GM18508 (cell line): ENCODE measurements around the gene NAA15.
"Not testable (repeated sequence)": the region's sequence is repeated elsewhere in the genome, so short reads cannot be mapped to it uniquely, and the experiment has no call there.

Source experiments
- ATAC-seq: cut with Tn5 transposase; IDR thresholded peaks from one replicate; pipeline ENCODE4 v1.9.1; 2021; ENCODE audit warnings: moderate number of reproducible peaks; ENCODE audit not compliant: insufficient read depth, unreplicated experiment

Gene NAA15

DNA sequence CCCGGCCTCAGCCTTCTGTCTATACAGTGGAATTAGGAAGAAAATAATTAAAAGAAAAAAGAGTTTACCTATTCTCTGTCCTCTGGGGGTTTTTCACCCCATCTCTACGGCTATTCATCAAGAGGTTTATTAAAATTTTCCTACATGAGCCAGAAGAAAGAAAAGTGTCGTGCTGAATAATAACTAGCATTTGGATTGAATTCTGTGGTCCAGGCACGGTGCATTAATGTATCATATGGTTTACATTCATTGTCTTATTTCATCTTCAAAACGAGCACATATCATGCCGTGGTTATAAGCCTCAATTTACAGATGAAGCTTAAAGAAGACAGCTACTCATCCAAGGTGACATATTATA lies 5.4 kb upstream of the NAA15 start:
- no peak for ATAC-seq

- ATAC-seq: no peak
Measured at GRCh38 chr4:139297001-139297410, 4.3 kb upstream of the NAA15 start.

DNA sequence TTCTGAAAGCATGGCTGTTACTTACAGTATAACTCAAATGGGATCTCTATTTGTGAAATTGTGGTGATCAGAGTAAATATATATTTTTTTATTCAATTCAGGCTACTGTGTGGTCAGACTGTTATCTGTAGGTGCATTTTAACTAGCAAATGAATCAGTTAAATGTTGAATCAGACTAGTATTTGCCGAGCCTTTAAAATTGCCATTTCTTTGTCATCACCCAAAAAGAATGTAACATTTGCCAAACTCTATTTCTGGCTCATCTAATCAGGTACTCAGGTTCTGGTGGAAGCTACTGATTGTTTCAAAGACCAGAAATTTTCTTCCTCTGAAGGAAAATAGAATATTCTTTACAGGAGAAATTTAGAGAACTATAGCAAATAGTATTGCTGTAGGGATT lies 1.8 kb upstream of the NAA15 start:
- no peak for ATAC-seq

- peak; percentile 7 for ATAC-seq
Measured at GRCh38 chr4:139300431-139301112, 733 bp upstream of the NAA15 start.

DNA sequence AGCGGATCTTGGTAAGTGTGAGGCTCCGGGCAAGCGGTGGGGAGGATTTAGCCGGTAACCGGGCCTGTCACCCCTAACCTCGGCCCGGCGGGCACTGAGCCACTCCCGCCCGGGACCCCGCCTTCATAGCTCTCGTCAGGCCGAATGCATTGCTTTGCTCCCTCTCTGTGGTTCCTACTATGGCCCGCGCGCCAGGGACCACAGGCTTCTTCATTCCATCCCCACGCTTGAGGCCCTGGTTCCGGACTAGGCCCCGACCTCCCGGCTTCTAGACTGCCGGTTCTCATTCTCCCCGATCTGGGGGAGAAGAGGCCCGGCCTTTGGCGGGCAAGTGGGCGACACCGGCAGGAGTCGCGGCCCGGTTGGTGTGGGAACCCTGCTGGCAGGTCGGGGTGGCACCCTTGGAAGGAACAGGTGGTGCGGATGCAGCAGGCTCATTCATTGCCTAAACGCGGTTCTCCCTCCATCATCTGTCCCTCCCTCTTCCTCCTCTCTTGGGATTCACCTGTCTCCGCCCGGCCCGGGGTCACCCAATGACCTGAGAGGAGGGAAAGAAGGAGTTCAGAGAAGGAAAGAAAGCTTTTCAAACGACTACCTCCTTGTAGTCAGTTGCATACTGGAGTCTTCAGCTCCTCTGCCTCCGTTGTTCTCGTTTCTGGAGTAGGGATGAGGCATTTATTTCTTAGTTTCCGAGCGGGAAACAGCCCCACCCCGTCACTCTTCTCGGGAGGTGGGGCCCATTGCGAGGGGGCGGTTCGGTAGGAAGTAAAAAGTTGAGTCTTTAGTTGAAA lies 711 bp downstream of the NAA15 start, which contains the start of gene NDUFC1:
TSS of gene NDUFC1 (minus strand) at position 657 of the 791 bp plus-strand sequence. CDS start 6,679 bp downstream, outside the sequence.
- ATAC-seq: peak; percentile 24

DNA sequence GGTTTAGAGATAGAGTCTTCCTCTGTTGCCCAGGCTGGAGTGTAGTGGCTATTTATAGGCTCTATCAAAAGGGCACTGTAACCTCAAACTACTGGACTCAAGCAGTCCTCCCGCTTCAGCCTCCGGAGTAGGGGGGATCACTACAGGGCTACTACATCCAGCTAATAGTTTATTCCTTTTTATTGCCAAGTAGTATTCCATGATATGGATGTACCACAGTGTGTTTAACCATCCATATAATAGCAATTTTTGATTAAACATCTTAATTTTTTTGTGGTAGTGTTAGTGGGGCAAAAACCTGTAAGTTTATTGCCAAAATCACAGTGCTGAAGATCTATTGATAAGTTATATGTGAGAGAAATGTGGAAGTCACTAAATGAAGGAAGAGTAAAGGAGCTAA lies 3.6 kb downstream of the NAA15 start:
- no peak for ATAC-seq

GRCh38 chr4:139311909-139312308 lies 10.6 kb downstream of the NAA15 start:
- ATAC-seq: no peak

- ATAC-seq: no peak
Measured at GRCh38 chr4:139312552-139313332, 11.4 kb downstream of the NAA15 start.

DNA sequence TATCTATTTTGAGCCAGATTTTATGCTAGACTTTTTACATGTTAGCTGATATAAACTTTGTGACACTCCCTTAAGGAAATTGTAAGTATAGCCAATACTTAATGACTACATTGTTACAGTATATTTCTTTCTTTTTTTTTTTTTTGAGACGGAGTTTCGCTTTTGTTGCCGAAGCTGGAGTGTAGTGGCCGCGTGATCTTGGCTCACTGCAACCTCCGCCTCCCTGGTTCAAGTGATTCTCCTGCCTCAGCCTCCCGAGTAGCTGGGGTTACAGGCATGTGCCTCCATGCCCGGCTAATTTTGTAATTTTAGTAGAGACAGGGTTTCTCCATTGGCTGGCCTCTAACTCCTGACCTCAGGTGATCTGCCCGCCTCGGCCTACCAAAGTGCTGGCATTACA lies 12.1 kb downstream of the NAA15 start:
- not testable (repeated sequence) for ATAC-seq

GRCh38 chr4:139314047-139314800 lies 12.9 kb downstream of the NAA15 start:
- ATAC-seq: no peak

- peak; percentile 43 for ATAC-seq
Measured at GRCh38 chr4:139315221-139315675, 13.9 kb downstream of the NAA15 start.

- no peak for ATAC-seq
Measured at GRCh38 chr4:139316733-139317132, 15.4 kb downstream of the NAA15 start.

- ATAC-seq: no peak
Measured at GRCh38 chr4:139317635-139318034, 16.3 kb downstream of the NAA15 start.

DNA sequence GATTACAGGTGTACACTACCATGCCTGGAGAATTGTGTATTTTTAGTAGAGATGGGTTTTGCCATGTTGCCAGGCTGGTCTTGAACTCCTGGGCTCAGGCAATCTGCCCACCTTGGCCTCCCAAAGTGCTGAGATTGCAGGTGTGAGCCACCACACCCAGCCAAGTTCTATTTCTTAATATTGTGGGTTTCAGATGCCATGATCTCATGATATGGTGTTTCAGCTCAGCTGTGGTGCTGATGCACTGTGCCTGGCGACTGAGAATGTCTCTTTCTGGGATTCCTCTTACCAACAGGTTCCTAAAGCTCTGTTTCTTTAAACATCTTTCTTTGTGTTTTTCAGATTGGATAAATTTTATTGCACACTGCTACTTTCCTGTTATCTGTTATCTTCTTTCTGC lies 18.3 kb downstream of the NAA15 start:
- no peak for ATAC-seq

GRCh38 chr4:139322070-139322469 lies 20.8 kb downstream of the NAA15 start:
- ATAC-seq: not testable (repeated sequence)

- not testable (repeated sequence) for ATAC-seq
Measured at GRCh38 chr4:139322541-139322940, 21.2 kb downstream of the NAA15 start.

DNA sequence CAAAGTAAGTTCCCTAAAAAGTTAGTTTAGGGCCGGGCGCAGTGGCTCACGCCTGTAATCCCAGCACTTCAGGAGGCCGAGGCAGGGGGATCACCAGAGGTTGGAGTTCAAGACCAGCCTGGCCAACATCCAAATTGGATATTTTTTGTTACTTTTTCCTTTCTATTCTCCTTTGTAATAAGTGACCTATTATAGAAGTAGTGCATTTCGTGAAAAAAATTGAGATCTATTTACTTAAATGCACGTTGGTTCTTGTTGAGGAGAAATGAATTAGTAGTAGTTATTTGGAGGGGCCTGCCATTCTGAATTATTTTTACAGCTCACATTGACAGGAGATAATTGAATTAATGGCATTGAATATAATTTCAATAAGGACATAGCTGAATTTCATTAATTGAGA lies 23.3 kb downstream of the NAA15 start:
- no peak for ATAC-seq

GRCh38 chr4:139329665-139330200 lies 28.4 kb downstream of the NAA15 start:
- ATAC-seq: no peak

DNA sequence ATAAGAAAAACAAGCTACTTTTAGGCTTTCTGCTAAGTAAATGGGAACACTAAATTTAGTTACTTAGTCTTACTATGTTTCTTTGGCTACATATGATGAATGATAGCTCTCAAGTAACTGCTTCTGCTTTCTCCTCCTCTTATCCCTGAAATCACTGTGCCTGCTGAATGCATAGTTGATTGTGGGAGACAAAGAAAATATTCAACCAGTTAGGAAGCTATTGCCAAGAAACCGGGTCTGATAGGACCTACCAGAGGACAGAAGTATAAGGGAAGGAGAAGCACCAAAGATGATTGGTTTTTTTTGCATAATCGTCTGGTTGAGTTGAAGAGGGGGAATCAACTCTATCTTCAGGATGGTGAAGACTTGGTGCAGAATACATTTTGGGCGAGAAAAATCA lies 29.0 kb downstream of the NAA15 start:
- no peak for ATAC-seq

- no peak for ATAC-seq
Measured at GRCh38 chr4:139331185-139331584, 29.9 kb downstream of the NAA15 start.
